ENCODE results near the gene FILIP1L.

DNA sequence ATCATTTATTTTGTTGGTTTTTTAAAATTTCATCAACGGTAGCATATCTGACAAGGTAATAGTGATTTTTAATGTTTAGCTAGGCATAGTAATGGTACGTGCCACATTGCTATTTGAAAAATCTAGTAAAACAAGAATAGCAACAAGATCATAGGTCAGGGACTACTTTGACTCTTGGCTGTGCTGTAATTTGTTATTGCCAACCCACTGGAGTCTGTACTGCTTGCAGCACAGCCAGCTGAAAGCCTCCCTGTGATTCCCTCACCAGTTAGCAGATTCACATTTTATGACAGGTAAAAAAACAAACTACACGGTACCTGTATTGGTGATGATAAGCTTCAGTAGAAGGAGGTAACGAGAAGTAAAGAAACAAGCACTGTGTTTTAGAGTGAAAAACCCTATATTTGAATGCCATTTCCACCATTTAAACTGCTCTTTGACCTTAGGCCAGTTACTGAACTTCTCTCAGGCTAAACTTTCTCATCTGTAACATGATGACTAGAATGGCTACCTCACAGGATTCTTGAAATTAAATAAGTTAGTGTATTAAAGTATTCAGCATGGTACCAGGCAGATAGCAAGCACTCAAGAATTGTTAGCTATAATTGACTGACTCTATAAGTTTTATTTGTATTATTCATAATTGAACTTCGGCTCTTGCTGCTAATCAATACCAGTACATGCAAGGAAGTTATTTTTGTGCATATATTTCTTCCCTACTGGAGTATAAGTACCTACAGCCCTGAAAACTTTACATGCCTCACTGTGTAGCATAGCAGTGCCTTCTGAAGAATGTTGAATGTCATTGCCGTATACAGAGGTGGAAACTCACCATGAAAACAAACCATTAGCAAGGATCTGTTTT lies 16.1 kb downstream of the FILIP1L start:
- no peak for TF ChIP-seq GATA2 (IDR thresholded peaks at IDR 0.05; ENCODE audit: low read depth, low read length)
- TF ChIP-seq GATA3 (IDR thresholded peaks at IDR 0.05; ENCODE audit: low read depth, low read length), result no peak

Data from SH-SY5Y (cell line).